ENCODE data around the gene DSG2. TPM values are rescaled to one million over a fixed set of nuclear protein-coding genes. Genes with fewer than 3 reads are reported as not detected.

DSG2 gene
- total RNA-seq, 1 experiment from 2014 or later, result not detected

- H3K4me1 ChIP-seq (ENCODE audit: insufficient read depth, low read length, poor library complexity, severe bottlenecking), result no peaks in the 10 kb centered on the region
- intact Hi-C loops (cut with micrococcal nuclease; ENCODE audit: unreplicated experiment), result no loop called here
- H3K4me3 ChIP-seq (ENCODE audit: low read depth, low read length, poor library complexity, severe bottlenecking), result no peak overlapping the region
- TF ChIP-seq EZH2 (IDR thresholded peaks at IDR 0.05; ENCODE audit: borderline replicate concordance, low read depth, low read length, poor library complexity, severe bottlenecking) (no peak), CTCF (conservative IDR thresholded peaks at IDR 0.05; ENCODE audit: low read depth, low read length) (no peak)
- ChIA-PET CTCF (no interaction called here), POLR2A (ENCODE audit: low non-redundant PET) (no interaction called here)
- H3K9me3 ChIP-seq (ENCODE audit: low read depth, low read length, poor library complexity, severe bottlenecking), result no peaks in the 10 kb centered on the region
- BruUV-seq (replicated peaks), result no TSS peak
- DNase-seq (ENCODE audit: low spot score), result no peak
- H3K27me3 ChIP-seq (replicated peaks; ENCODE audit: insufficient read depth, low read depth, low read length, poor library complexity), result peaks cover 17% of the 10 kb centered on the region
- no peaks in the 10 kb centered on the region for H3K36me3 ChIP-seq (ENCODE audit: insufficient read depth, low read length, poor library complexity, severe bottlenecking)
- H3K27ac ChIP-seq (ENCODE audit: low read depth, low read length, poor library complexity, severe bottlenecking), result no peak overlapping the region
Measured at GRCh38 chr18:31566576-31567306, 68.8 kb downstream of the DSG2 start.

GRCh38 chr18:31572368-31572767 lies 74.4 kb downstream of the DSG2 start:
- Histone ChIP-seq H3K27me3 (replicated peaks; ENCODE audit: insufficient read depth, low read depth, low read length, poor library complexity) (no peaks in the 10 kb centered on the region), H3K27ac (ENCODE audit: low read depth, low read length, poor library complexity, severe bottlenecking) (no peak overlapping the region), H3K4me3 (ENCODE audit: low read depth, low read length, poor library complexity, severe bottlenecking) (no peak overlapping the region), H3K36me3 (ENCODE audit: insufficient read depth, low read length, poor library complexity, severe bottlenecking) (no peaks in the 10 kb centered on the region), H3K9me3 (ENCODE audit: low read depth, low read length, poor library complexity, severe bottlenecking) (no peaks in the 10 kb centered on the region), H3K4me1 (ENCODE audit: insufficient read depth, low read length, poor library complexity, severe bottlenecking) (no peaks in the 10 kb centered on the region)
- CTCF ChIA-PET, result no interaction called here
- POLR2A ChIA-PET (ENCODE audit: low non-redundant PET), result no interaction called here
- BruUV-seq (replicated peaks), result no TSS peak
- no peak for DNase-seq (ENCODE audit: low spot score)
- TF ChIP-seq CTCF (conservative IDR thresholded peaks at IDR 0.05; ENCODE audit: low read depth, low read length), result no peak
- intact Hi-C loops (cut with micrococcal nuclease; ENCODE audit: unreplicated experiment), result no loop called here

GRCh38 chr18:31573051-31573450 lies 75.1 kb downstream of the DSG2 start:
- CTCF ChIA-PET, result no interaction called here
- Histone ChIP-seq H3K27ac (ENCODE audit: low read depth, low read length, poor library complexity, severe bottlenecking) (no peak overlapping the region), H3K4me1 (ENCODE audit: insufficient read depth, low read length, poor library complexity, severe bottlenecking) (no peaks in the 10 kb centered on the region), H3K27me3 (replicated peaks; ENCODE audit: insufficient read depth, low read depth, low read length, poor library complexity) (no peaks in the 10 kb centered on the region), H3K9me3 (ENCODE audit: low read depth, low read length, poor library complexity, severe bottlenecking) (no peaks in the 10 kb centered on the region), H3K36me3 (ENCODE audit: insufficient read depth, low read length, poor library complexity, severe bottlenecking) (no peaks in the 10 kb centered on the region), H3K4me3 (ENCODE audit: low read depth, low read length, poor library complexity, severe bottlenecking) (no peak overlapping the region)
- intact Hi-C loops (cut with micrococcal nuclease; ENCODE audit: unreplicated experiment), result no loop called here
- TF ChIP-seq CTCF (conservative IDR thresholded peaks at IDR 0.05; ENCODE audit: low read depth, low read length) (no peak), EZH2 (IDR thresholded peaks at IDR 0.05; ENCODE audit: borderline replicate concordance, low read depth, low read length, poor library complexity, severe bottlenecking) (no peak)
- DNase-seq (ENCODE audit: low spot score), result no peak
- POLR2A ChIA-PET (ENCODE audit: low non-redundant PET), result no interaction called here
- no TSS peak for BruUV-seq (replicated peaks)

Data from A673 (cell line).